Osteocyte (in vitro differentiated cells): Measurements from ENCODE around the gene KRT38. TPM values are rescaled to one million over a fixed set of nuclear protein-coding genes. Genes with fewer than 3 reads are reported as not detected.

ENCODE experiments used
- DNase-seq: peaks from one replicate; pipeline ENCODE4 v3.0.0; 2021; ENCODE audit warnings: mixed read lengths; ENCODE audit not compliant: unreplicated experiment; ENCODE audit errors: extremely low spot score
- H3K27ac Mint-ChIP-seq: one replicate; pipeline ENCODE4 v1.8.0; 2021; ENCODE audit warnings: mild to moderate bottlenecking, mixed read lengths; ENCODE audit not compliant: unreplicated experiment
- H3K27me3 Mint-ChIP-seq: one replicate; pipeline ENCODE4 v1.8.0; 2021; ENCODE audit warnings: mixed read lengths; ENCODE audit not compliant: unreplicated experiment
- H3K36me3 Mint-ChIP-seq: one replicate; pipeline ENCODE4 v1.8.0; 2021; ENCODE audit warnings: mixed read lengths; ENCODE audit not compliant: unreplicated experiment
- H3K4me1 Mint-ChIP-seq: one replicate; pipeline ENCODE4 v1.8.0; 2021; ENCODE audit warnings: mixed read lengths; ENCODE audit not compliant: unreplicated experiment
- H3K4me3 Mint-ChIP-seq: one replicate; pipeline ENCODE4 v1.8.0; 2021; ENCODE audit warnings: mild to moderate bottlenecking, moderate library complexity, mixed read lengths; ENCODE audit not compliant: unreplicated experiment
- H3K9me3 Mint-ChIP-seq: one replicate; pipeline ENCODE4 v1.8.0; 2021; ENCODE audit warnings: mixed read lengths; ENCODE audit not compliant: unreplicated experiment
- CTCF ChIP-seq: fragments of 200-600 bp; sonication (generic); IDR thresholded peaks from 2 replicates; pipeline ENCODE4 v1.5.0; 2021; ENCODE audit warnings: antibody characterized with exemption, mild to moderate bottlenecking, moderate library complexity
- long read RNA-seq: library from polyadenylated mRNA; unstranded; transcript quantifications from one replicate; pipeline ENCODE4 v2.0.0, GENCODE V29; 2021
- total RNA-seq: library from RNA; stranded (reverse); gene quantifications from 2 replicates; pipeline ENCODE4 v1.2.1, GENCODE V29; 2021

KRT38 gene
- total RNA-seq, result not detected in 2 replicates
- long read RNA-seq, result 0 reads

DNA sequence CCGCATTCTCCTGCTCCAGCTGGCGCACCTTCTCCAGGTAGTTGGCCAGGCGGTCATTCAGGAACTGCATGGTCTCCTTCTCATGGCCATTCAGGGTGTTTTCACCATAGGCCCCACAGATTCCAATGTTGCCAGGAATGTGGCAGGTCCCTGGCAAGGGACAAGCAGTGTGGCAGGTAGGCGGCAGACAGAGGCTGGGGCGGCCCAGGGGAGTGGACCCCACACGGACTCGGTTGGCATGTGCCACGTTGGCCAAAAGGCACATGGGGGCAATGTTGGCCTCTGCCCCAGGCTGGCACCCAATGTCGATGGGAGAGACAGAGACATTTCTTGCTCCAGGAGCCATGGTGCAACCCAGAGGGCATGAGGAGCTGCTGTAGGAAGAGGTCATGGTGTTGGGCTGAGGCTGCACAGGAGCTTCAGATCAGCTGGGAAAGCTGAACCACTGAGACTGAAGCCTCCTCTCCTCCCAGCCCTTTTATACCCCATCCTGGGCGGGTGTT lies at the start of gene KRT38:
KRT38 (minus strand) TSS at position 453 of the 503 bp plus-strand sequence; CDS start at position 391, 62 bp downstream.
- Mint-ChIP-seq H3K4me1 (no peaks in the 10 kb centered on the region), H3K27me3 (peaks cover 25% of the 10 kb centered on the region), H3K36me3 (no peaks in the 10 kb centered on the region), H3K4me3 (no peak within 1 kb of the TSS), H3K9me3 (no peaks in the 10 kb centered on the region), H3K27ac (no peak within 1 kb of the TSS)
- TF ChIP-seq CTCF, result no peak
- DNase-seq, result no peak

DNA sequence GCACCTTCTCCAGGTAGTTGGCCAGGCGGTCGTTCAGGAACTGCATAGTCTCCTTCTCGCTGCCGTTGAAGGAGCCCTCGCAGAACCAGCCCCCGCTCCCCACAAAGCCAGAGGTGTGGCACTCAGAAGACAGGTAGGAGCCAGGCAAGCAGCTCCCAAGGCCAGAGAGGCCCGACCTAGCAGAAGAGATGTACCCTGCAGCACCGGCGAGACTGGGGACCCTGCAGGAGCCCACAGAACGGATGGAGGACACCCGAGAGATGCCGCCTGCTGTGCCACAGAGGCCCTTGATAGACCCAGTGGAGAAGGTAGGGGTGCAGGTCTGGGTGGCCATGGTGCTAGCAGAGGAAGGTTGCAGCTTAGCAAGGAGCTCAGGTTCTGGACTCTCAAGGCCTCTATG lies 48.7 kb upstream of the KRT38 start, which contains the start of gene KRT36:
KRT36 (minus strand) TSS at position 380 of the 400 bp plus-strand sequence; CDS start at position 334, 46 bp downstream.
- Mint-ChIP-seq H3K27me3 (no peaks in the 10 kb centered on the region), H3K4me3 (no peak within 1 kb of the TSS), H3K4me1 (peaks cover 18% of the 10 kb centered on the region), H3K36me3 (no peaks in the 10 kb centered on the region), H3K27ac (no peak within 1 kb of the TSS), H3K9me3 (no peaks in the 10 kb centered on the region)
- no peak for DNase-seq
- TF ChIP-seq CTCF, result no peak

- no peaks in the 10 kb centered on the region for H3K9me3 Mint-ChIP-seq
- no peak for DNase-seq
- peak; percentile 31 for TF ChIP-seq CTCF
- H3K27me3 Mint-ChIP-seq, result no peaks in the 10 kb centered on the region
- H3K36me3 Mint-ChIP-seq, result no peaks in the 10 kb centered on the region
- H3K4me1 Mint-ChIP-seq, result no peaks in the 10 kb centered on the region
- no peak overlapping the region for H3K4me3 Mint-ChIP-seq
- no peak overlapping the region for H3K27ac Mint-ChIP-seq
These were observed 46.2 kb upstream of the KRT38 start for GRCh38 chr17:41486809-41487530.

GRCh38 chr17:41486316-41486715 lies 45.5 kb upstream of the KRT38 start:
- no peak for TF ChIP-seq CTCF
- no peaks in the 10 kb centered on the region for H3K9me3 Mint-ChIP-seq
- no peaks in the 10 kb centered on the region for H3K27me3 Mint-ChIP-seq
- no peak for DNase-seq
- H3K27ac Mint-ChIP-seq, result no peak overlapping the region
- H3K4me1 Mint-ChIP-seq, result no peaks in the 10 kb centered on the region
- H3K36me3 Mint-ChIP-seq, result no peaks in the 10 kb centered on the region
- no peak overlapping the region for H3K4me3 Mint-ChIP-seq
